Calu3 (cell line): ENCODE measurements around the gene XRCC6. TPM values are rescaled to one million over a fixed set of nuclear protein-coding genes. Genes with fewer than 3 reads are reported as not detected.
A peak's percentile ranks its signal among the peaks of the same experiment; 100 is the strongest.

Experiments used
- BruUV-seq: library from RNA; stranded (reverse); fragments of 400-500 nt; replicated peaks from 2 replicates; lab custom pipeline; 2021; lab: Mats Ljungman, UMichigan
- CTCF ChIA-PET: fragments of 300-600 bp; sonication (Branson Sonifier 250); formaldehyde crosslinking; loops from one replicate; lab custom pipeline; 2022; ENCODE audit warnings: antibody characterized with exemption; lab: Charles Lee
- DNase-seq: peaks from one replicate; pipeline ENCODE4 v3.0.0; 2022
- H3K27ac Mint-ChIP-seq: one replicate; pipeline ENCODE4 v1.8.0; 2022; ENCODE audit warnings: mixed read lengths; ENCODE audit not compliant: unreplicated experiment
- H3K27me3 Mint-ChIP-seq: one replicate; pipeline ENCODE4 v1.8.0; 2022; ENCODE audit warnings: mixed read lengths; ENCODE audit not compliant: unreplicated experiment
- H3K36me3 Mint-ChIP-seq: one replicate; pipeline ENCODE4 v1.8.0; 2022; ENCODE audit warnings: mild to moderate bottlenecking, moderate library complexity, mixed read lengths; ENCODE audit not compliant: insufficient read depth, unreplicated experiment
- H3K4me1 Mint-ChIP-seq: one replicate; pipeline ENCODE4 v1.8.0; 2022; ENCODE audit warnings: mild to moderate bottlenecking, low read depth, mixed read lengths; ENCODE audit not compliant: unreplicated experiment
- H3K4me3 Mint-ChIP-seq: one replicate; pipeline ENCODE4 v1.8.0; 2022; ENCODE audit warnings: mild to moderate bottlenecking, low read depth, moderate library complexity, mixed read lengths; ENCODE audit not compliant: unreplicated experiment
- H3K9me3 Mint-ChIP-seq: one replicate; pipeline ENCODE4 v1.8.0; 2022; ENCODE audit warnings: low read depth, mixed read lengths; ENCODE audit not compliant: unreplicated experiment
- CTCF ChIP-seq: fragments of 200-600 bp; IDR thresholded peaks from one replicate; pipeline ENCODE4 v1.8.0; 2022; ENCODE audit warnings: antibody characterized with exemption; ENCODE audit not compliant: unreplicated experiment
- intact Hi-C: fragments of 100-400 bp; cut with micrococcal nuclease; formaldehyde crosslinking; loops from one replicate; pipeline ENCODE4 v1.10.0; 2022; ENCODE audit not compliant: unreplicated experiment
- total RNA-seq: library from RNA; stranded (reverse); gene quantifications from 2 replicates; pipeline ENCODE4 v1.2.3, GENCODE V29; 2022

Gene XRCC6
- total RNA-seq, 1 experiment from 2014 or later = 401 TPM

GRCh38 chr22:41574847-41575381 lies 46.2 kb upstream of the XRCC6 start:
- TF ChIP-seq CTCF = no peak
- DNase-seq = no peak
- Mint-ChIP-seq H3K36me3 (peaks cover 5% of the 10 kb centered on the region), H3K27ac (no peak overlapping the region), H3K27me3 (peaks cover under 1% of the 10 kb centered on the region), H3K4me3 (no peak overlapping the region), H3K4me1 (no peaks in the 10 kb centered on the region), H3K9me3 (no peaks in the 10 kb centered on the region)
- intact Hi-C loops = no loop called here
- CTCF ChIA-PET = interaction anchor here (0.5 to 0.9 kb wide), 2 partner anchors 13 to 97 kb away, joined by 4 read pairs; no protein-coding TSS in a partner anchor
- no TSS peak for BruUV-seq

GRCh38 chr22:41575533-41575932 lies 45.6 kb upstream of the XRCC6 start:
- no peak overlapping the region for H3K27ac Mint-ChIP-seq
- BruUV-seq = no TSS peak
- intact Hi-C loops = no loop called here
- H3K4me1 Mint-ChIP-seq = no peaks in the 10 kb centered on the region
- no peak overlapping the region for H3K4me3 Mint-ChIP-seq
- H3K27me3 Mint-ChIP-seq = no peaks in the 10 kb centered on the region
- CTCF ChIA-PET = interaction anchor here (0.9 kb wide), 1 partner anchor 12 kb away, joined by 4 read pairs; no protein-coding TSS in a partner anchor
- H3K9me3 Mint-ChIP-seq = no peaks in the 10 kb centered on the region
- DNase-seq = no peak
- TF ChIP-seq CTCF = no peak
- peaks cover 5% of the 10 kb centered on the region for H3K36me3 Mint-ChIP-seq

GRCh38 chr22:41576877-41577276 lies 44.2 kb upstream of the XRCC6 start:
- H3K4me1 Mint-ChIP-seq = no peaks in the 10 kb centered on the region
- no peak overlapping the region for H3K4me3 Mint-ChIP-seq
- H3K27me3 Mint-ChIP-seq = peaks cover 1% of the 10 kb centered on the region
- H3K27ac Mint-ChIP-seq = no peak overlapping the region
- DNase-seq = peak; percentile 79
- CTCF ChIA-PET = interaction anchor here (0.7 to 2.8 kb wide), 5 partner anchors 9 to 33 kb away, joined by 3 to 16 read pairs (median 4); partner anchors contain the start of genes PMM1 and POLR3H
- TSS peak; percentile 55 for BruUV-seq
- peak; percentile 71 for TF ChIP-seq CTCF
- no peaks in the 10 kb centered on the region for H3K9me3 Mint-ChIP-seq
- intact Hi-C loops = loop anchor here (1.0 kb wide), 1 partner anchor 20 kb away; no protein-coding TSS in a partner anchor
- H3K36me3 Mint-ChIP-seq = peaks cover 5% of the 10 kb centered on the region

GRCh38 chr22:41578114-41578513 lies 43.0 kb upstream of the XRCC6 start:
- Mint-ChIP-seq H3K9me3 (no peaks in the 10 kb centered on the region), H3K27me3 (peaks cover 14% of the 10 kb centered on the region), H3K4me1 (no peaks in the 10 kb centered on the region), H3K27ac (no peak overlapping the region), H3K36me3 (peaks cover 5% of the 10 kb centered on the region), H3K4me3 (no peak overlapping the region)
- TF ChIP-seq CTCF = no peak
- no peak for DNase-seq
- no TSS peak for BruUV-seq
- intact Hi-C loops = no loop called here
- CTCF ChIA-PET = interaction anchor here (0.5 to 2.8 kb wide), 4 partner anchors 19 to 1528 kb away, joined by 4 to 16 read pairs (median 4); partner anchors contain the start of gene POLR3H
